HG02610 (cell line): ENCODE data around the gene PEX11A.

ENCODE experiments used
- ATAC-seq: cut with Tn5 transposase; IDR thresholded peaks from one replicate; pipeline ENCODE4 v1.9.1; 2021; ENCODE audit warnings: mild to moderate bottlenecking, moderate library complexity; ENCODE audit not compliant: unreplicated experiment

The PEX11A gene

DNA sequence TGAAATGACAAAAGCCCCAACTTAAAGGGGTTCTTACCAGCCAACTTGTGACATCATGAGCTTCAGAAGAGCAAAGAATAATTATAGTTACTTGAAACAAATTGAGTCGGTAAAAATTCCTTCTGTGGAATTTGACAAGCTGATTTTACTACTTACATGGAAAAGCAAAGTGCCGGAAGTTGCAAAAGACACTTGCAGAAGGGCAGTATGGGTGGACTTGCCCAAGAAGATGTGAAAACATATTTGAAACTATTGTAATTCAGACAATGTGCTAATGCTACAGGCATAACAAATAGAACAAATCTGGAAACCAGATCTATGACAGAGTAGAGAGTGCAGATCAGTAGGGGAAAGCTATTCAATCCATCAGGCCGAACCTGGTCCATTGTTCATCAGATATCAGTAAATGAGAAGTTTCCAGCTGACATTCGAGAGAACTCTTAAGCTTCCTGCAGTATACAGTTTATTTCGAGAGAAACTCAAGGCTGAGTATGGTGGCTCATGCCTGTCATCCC, 32.8 kb downstream of the PEX11A start:
- ATAC-seq: no peak

DNA sequence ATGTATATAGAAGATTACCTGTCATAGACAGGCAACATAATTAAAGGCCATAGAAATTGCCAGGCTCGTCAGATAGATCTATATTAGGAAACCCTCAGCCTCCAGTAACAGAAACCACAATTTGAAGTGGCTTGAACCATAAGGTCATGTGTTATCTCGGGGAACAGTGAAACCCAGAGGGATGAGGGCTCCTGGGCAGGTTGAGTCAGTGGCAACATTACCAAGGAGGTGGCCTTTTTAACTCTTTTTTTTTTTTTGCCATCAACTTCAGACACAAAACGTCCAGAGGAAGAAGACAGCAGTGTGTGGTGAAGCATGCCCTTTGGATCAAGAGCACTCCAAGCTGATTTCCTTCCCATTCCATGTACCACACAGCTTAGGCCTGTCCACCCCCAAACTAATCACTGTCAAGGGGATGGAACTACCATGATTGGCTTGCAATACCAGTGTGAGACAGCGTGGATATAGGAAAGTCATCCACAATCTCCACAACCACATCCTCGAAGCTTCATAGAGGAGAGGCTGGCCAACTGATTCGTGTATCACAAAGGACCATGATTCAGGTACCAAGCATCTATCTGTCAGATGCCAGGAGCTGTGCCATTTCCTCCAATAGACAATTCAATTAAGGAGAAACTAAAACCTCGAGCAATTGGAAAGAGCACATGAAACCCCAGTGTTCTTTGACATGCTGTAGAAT, 34.3 kb downstream of the PEX11A start:
- no peak for ATAC-seq

DNA sequence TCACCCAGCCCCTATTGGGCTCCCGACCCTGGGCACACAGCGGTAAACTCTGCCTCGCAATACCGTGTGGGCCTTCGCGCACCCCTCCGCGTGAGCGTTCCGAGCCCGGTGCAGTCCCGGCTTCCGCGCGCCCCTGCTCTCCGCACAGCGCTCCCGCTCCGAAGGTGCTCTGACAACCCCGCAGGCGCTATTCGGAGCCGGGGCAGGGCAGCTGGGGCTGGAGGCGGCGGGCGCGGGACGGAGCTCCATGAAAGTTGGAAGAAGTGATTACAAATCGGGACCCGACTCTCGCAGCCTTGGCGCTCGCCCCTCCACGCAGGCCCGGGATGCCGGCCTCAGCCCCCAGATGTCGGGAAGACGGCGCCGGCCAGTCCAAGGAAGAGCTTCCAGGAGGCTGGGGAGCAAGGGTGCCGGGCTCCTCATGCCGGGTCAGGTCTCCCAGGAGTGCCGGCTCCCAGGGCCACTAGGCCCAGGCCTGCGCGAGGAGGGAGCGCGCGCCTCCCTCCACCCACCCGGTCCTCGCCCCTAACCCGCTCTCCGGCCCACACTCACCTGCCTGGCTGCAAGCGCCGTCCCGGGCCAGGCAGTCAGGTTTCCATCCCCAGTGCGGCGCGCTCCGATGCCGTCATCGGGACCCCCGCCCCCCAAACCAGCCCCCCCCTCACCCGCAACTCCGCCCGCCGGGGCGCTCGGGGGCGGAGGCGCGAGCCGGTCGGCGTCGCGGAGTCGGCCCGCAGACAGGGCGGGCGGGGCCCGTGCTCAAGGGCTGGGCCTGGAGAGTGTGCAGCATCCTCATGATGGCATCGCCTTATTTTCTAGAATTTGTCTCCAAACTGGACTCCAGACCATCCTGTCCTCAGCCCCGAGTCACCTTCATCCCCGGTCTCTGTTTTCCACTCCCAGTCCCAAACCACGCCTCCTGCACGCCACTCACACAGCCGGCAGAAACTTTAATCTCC, 35.4 kb downstream of the PEX11A start, which contains the start of gene KIF7:
Gene KIF7 (minus strand): TSS at position 621 of the 959 bp plus-strand sequence. CDS start 2,537 bp downstream, outside the sequence.
- ATAC-seq: no peak

DNA sequence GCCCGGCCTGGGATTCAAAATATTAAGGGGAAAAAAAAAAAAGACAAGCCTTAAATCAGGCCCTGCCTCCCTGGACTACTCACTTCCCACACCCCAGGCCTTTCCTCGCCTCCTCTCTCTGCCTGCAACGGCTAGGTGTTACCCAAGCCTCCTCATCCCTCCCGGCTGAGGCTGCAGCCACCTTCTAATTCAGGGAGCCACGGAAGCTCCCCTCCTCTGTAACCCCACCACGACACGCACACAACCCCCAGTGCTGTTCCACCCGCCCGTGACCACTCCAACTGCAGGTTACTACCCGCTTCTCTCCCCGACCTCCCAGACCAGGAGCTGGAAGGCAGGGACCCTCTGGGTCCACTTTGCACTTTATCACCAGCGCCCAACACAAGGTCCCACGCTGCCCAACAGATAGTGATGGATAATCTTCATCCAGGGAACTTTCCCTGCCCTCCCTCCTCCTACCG, 36.2 kb downstream of the PEX11A start:
- ATAC-seq: no peak

DNA sequence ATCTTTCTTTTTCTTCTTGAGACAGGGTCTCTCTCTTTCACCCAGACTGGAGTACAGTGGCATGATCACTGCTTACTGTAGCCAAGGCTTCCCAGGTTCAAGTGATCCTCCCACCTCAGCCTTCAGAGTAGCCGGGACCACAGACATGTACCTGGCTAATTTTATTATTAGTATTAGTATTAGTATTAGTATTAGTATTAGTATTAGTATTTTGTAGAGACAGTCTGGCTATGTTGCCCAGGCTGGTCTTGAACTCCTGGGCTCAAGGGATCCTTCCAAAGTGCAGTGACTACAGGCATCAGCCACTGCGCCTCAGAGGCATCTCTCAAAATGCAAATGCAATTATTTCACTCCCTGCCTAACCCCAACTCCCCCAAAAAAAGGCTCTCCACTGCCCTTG, 37.0 kb downstream of the PEX11A start:
- ATAC-seq: no peak

- ATAC-seq: no peak
Measured at GRCh38 chr15:89652666-89653065, 37.9 kb downstream of the PEX11A start.

DNA sequence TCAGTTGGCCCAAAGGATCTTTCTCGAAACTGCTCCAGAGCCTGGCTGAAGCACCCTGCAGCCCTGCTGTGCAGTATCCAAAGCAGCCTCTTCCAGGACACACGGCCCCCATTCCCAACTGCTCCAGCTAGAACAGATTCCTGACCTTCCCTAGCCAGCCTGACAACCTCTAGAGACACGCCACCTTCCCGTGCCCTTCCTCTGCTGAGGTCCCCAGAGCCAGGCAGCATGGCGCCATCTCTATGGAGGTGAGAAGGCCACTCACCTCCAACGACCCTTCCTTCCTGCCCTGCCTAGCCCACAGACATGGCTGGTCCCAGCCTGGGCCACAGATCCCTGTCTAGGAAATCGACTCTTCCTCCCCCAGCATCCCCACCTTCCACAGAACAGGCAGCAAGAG, 38.4 kb downstream of the PEX11A start:
- ATAC-seq: no peak

GRCh38 chr15:89649716-89650115, 40.8 kb downstream of the PEX11A start:
- ATAC-seq: no peak

- ATAC-seq: no peak
Measured at GRCh38 chr15:89649013-89649625, 41.4 kb downstream of the PEX11A start.

DNA sequence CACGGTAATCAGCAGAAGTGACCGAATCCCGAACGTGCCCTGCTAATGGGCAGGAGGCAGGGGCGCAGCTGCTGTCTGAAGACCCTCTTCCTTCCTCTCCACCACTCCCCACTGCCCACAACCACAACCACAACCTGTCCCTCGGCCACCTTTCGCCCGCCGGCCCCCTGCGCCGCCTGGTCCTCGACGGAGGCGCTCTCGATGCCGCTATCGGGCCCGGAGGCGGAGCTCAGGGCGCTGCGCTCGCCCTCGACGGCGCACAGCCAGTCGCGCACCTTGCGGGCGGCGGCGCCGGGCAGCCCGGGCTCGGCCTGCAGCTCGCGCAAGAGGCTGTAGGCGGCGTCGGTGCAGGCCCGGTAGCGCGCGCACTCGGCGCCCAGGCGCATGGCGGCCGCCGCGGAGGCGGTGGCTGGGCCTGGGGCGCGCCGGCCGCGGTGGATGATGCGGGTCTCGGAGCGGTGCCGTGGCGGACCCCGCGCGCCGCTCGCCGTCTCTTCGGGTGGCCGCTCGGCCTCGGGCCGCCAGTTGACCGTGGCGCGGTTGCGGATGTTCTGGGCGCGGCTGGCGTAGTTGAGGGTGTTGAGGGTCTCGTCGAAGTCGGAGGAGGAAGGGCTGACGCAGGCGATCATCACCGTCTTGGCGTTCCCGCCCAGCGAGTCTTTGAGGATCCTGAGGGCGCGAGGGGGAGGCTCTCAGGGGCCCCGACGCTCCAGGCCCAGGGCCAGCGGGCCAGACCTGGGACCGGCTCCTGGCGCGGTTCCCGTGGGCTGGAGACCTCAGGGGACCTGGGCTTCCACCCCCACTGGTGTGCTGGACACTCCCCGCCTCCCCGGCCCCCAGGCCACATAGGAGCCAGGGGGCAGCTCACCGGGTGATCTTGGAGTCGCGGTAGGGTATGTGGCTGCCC, 42.2 kb downstream of the PEX11A start:
- ATAC-seq: no peak

- ATAC-seq: peak; percentile 44
Measured at GRCh38 chr15:89647191-89647851, 43.2 kb downstream of the PEX11A start.

GRCh38 chr15:89646416-89647141, 44.0 kb downstream of the PEX11A start:
- no peak for ATAC-seq

- no peak for ATAC-seq
Measured at GRCh38 chr15:89645680-89646079, 44.9 kb downstream of the PEX11A start.

DNA sequence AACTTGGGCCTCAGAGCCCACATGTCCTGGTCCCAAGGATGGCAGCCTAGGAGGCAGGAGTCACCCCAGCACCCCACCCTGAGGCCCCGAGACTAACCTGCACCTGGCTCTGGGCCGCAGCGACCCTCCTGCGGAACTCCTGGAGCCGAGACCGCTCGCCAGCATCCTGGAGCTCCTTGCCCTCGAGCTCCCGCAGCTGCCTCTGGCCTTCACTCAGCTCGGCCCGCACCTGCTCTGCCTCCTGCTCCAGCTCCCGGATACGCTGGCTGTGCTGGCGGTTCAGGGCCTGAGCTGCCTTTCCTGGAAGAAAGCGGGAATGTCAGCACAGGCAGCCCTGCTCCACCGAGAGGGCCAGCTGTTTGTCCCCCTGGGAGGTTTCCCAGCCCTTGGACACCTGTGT, 48.4 kb downstream of the PEX11A start:
- ATAC-seq: no peak

DNA sequence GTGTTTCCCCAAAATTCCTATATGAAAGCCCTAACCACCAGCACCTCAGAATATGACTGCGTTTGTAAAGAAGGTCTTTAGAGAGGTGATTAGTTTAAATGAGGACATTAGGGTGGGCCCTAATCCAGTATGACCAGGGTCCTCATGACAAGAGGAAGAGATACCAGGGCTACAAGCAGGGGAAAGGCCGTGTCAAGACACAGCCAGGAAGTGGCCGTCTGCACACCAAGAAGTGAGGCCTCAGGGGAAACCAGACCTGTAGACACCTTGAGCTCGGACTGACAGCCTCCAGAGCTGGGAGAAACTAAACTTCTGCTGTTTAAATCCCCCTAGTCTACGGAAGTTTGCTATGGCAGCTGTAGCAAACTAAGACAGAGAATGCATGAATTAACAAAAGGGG, 49.5 kb downstream of the PEX11A start:
- no peak for ATAC-seq

DNA sequence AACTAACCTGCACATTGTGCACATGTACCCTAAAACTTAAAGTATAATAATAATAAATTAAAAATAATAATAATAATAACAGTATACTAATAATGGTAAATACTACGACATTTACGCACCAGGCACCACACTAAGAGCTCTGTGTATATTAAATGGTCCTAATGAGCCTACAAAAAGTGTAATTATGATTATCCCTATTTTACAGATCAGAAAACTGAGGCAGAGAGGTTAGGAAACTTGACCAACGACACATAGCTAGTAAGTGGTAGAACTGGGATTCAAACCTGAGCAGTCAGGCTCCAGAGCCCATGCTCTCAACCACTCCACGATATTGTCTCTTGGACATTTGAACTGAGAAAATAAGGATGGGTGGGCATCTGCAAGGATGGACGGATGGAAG, 50.3 kb downstream of the PEX11A start:
- no peak for ATAC-seq

- ATAC-seq: no peak
Measured at GRCh38 chr15:89633585-89633984, 57.0 kb downstream of the PEX11A start.

DNA sequence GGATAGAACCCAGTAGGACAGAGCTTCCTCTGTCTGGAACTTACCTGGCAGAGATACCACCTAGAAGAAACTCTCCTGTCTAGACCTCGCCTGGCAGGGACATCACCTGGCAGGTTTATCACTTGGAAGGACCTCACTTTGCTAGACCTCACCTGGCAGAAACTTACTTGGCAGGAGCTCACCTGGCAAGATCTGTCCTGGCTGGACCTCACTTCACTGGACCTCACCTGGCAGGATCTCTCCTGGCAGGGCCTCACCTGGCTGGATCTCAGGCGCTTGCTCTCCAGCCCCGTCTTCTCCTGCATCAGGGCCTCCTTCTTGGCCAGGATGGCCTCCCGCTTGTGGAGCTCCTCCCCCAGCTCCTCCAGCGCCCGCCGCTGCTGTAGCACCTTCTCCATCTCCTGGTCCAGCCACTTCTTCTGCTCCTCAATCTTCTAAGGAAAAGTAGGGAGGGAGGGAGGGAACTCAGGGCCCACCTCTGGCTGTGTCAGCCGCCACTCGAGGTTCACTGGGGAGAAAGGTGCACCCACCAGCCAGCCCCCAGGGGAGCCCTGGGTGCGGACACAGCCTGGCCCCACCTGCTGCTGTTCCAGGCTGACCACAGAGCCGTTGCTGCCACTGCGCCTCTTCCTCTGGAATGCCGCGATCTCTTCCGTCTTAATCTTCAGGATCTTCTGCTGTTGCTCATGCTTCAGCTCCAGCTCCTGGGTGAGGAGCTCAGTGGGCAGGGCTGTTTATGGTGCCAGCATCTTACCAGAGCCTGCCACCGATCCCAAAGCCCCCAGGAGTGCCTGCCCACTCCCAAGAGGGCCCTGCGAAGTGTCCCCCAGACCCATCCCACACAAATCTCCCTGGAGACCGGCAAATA, 57.8 kb downstream of the PEX11A start:
- no peak for ATAC-seq
